CD4-positive, alpha-beta T cell treated with Interleukin-21 for 1 hour (primary cell): ENCODE data around the gene PCYT2.

Source experiments
- DNase-seq: peaks from one replicate; pipeline ENCODE4 v3.0.0-alpha.2; 2020

The PCYT2 gene

GRCh38 chr17:81867991-81868673 lies 43.1 kb downstream of the PCYT2 start:
- DNase-seq = no peak

GRCh38 chr17:81867170-81867990 lies 43.8 kb downstream of the PCYT2 start:
- peak; percentile 37 for DNase-seq

GRCh38 chr17:81866440-81867169 lies 44.6 kb downstream of the PCYT2 start:
- no peak for DNase-seq

GRCh38 chr17:81865733-81866439 lies 45.3 kb downstream of the PCYT2 start:
- no peak for DNase-seq

- no peak for DNase-seq
These were observed 45.9 kb downstream of the PCYT2 start for GRCh38 chr17:81865358-81865732.

- DNase-seq = no peak
These were observed 47.1 kb downstream of the PCYT2 start for GRCh38 chr17:81863833-81864768.

- DNase-seq = no peak
These were observed 48.0 kb downstream of the PCYT2 start for GRCh38 chr17:81863123-81863675.

GRCh38 chr17:81860756-81861568 lies 50.2 kb downstream of the PCYT2 start:
- DNase-seq = peak; percentile 100

GRCh38 chr17:81859906-81860755 lies 51.1 kb downstream of the PCYT2 start, which contains the start of gene P4HB:
Gene P4HB (minus strand): TSS chr17:81860535. CDS start chr17:81860471, 64 bp downstream.
- DNase-seq = no peak

- DNase-seq = no peak
These were observed 52.0 kb downstream of the PCYT2 start for GRCh38 chr17:81858967-81859905.

GRCh38 chr17:81858170-81858966 lies 52.8 kb downstream of the PCYT2 start:
- DNase-seq = no peak

- DNase-seq = no peak
These were observed 56.0 kb downstream of the PCYT2 start for GRCh38 chr17:81854974-81855774.

GRCh38 chr17:81852237-81852636 lies 59.0 kb downstream of the PCYT2 start:
- DNase-seq = no peak

GRCh38 chr17:81851423-81851822 lies 59.8 kb downstream of the PCYT2 start:
- DNase-seq = no peak
